Left cardiac atrium (tissue), 4 donors: Measurements from ENCODE around the gene CUX1. TPM values are rescaled to one million over a fixed set of nuclear protein-coding genes. Genes with fewer than 3 reads are reported as not detected.

Source experiments
- ATAC-seq, 2 donors: fragments of 200-7000 bp; cut with Tn5 transposase; one replicate each; pipeline ENCODE4 v1.9.1; 2020; ENCODE audit warnings: mild to moderate bottlenecking in 2 of 2, moderate library complexity in 2 of 2
- DNase-seq: peaks from one replicate; pipeline ENCODE4 v3.0.0-alpha.2; 2020
- intact Hi-C, 2 donors: fragments of 100-400 bp; cut with DNase I; formaldehyde crosslinking; loops; one replicate each; pipeline versions ENCODE4 v1.14.1 to v1.15.1; 2022 to 2023
- total RNA-seq, 2 donors: library from RNA; stranded (reverse); fragmentation: NEBNext Ultra II Directional; extraction: Animal tissue kit (Norgen Biotek cat#: 25700); gene quantifications; one replicate each; pipeline ENCODE4 v1.2.1, GENCODE V29; 2021
- donor health status: DM: no; HTN: yes; CAD: no.
- donor health status: DM: no; HTN: yes; CAD: no; lungs with severe emphysema.
- donor health status: DM: yes; HTN: yes; CAD: no.
- donor health status: Dilated cardiomyopathy.

The CUX1 gene
- total RNA-seq, 2 donors from 2014 or later = 81.6 to 108 TPM

GRCh38 chr7:101959342-101959741, 141.9 kb downstream of the CUX1 start:
- intact Hi-C loops = no loop called here
- no peak for ATAC-seq
- no peak for DNase-seq

DNA sequence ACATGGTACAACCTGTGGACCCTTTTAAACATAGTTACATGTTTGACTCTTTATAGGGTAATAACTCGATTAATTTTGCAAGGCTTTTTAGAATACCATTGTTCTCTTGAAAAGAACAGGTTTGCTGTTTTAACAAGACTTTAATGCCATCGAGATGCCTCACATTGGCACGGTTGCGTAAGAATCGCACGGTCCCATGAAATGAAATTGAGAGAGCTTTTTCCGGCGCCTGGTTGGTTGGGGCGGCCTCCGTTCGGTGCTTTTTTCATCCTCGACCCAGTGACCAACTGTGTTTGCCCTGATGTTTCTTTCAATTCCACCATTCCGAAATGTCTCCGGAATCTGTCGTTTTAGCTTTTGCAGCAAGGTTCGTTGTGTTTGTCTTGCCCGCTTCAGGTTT, 142.4 kb downstream of the CUX1 start:
- intact Hi-C loops = no loop called here
- ATAC-seq (no peak), DNase-seq (no peak)

- DNase-seq = no peak
- no peak for ATAC-seq
- intact Hi-C loops = no loop called here
Observed at GRCh38 chr7:101960323-101960722, 142.9 kb downstream of the CUX1 start.

GRCh38 chr7:101960985-101961708, 143.7 kb downstream of the CUX1 start:
- DNase-seq = no peak
- intact Hi-C loops = no loop called here
- no peak for ATAC-seq

- ATAC-seq (no peak), DNase-seq (no peak)
- intact Hi-C loops = no loop called here
Observed at GRCh38 chr7:101961811-101962210, 144.4 kb downstream of the CUX1 start.

GRCh38 chr7:101963693-101964092, 146.3 kb downstream of the CUX1 start:
- no peak for DNase-seq
- intact Hi-C loops = no loop called here

GRCh38 chr7:101964680-101965452, 147.4 kb downstream of the CUX1 start:
- DNase-seq (no peak), ATAC-seq (peak in 1 of 2 donors; percentile 51)

More at GRCh38 chr7:101963693-101964092, 146.3 kb downstream of the CUX1 start:
- ATAC-seq = no peak

DNA sequence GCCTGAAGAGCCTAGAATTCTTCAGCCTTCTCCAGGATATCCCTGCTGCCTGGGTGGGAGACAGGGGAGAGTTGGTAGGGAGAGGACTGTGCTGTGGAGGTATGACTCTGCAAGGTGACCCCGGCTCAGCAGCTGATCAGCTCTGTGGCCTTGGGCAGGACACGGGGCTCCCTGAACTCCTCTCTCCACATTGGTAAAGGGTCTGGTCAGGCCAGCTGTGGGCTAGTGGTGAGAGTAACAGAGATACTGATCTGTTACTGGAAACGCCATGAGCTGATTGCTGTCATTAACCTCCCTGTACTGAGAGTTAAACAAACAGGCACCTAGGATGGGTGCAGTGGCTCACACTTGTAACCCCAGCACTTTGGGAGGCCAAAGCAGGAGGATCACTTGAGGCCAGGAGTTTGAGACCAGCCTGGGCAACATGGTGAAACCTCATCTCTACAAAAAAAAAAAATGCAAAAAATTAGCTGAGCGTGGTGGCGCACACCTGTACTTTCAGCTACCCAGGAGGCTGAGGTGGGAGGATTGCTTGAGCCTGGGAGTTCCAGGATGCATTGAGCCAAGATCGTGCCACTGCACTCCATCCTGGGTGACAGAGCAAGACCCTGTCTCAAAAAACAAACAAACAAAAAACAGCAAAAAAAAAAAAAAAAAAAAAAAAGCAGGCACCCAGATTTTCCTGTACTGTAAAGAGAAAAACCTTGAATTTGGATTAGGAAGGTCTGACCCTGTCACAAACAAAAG, 151.5 kb downstream of the CUX1 start:
- ATAC-seq = no peak
- intact Hi-C loops = no loop called here

More at GRCh38 chr7:101964680-101965452, 147.4 kb downstream of the CUX1 start:
- intact Hi-C loops = no loop called here

DNA sequence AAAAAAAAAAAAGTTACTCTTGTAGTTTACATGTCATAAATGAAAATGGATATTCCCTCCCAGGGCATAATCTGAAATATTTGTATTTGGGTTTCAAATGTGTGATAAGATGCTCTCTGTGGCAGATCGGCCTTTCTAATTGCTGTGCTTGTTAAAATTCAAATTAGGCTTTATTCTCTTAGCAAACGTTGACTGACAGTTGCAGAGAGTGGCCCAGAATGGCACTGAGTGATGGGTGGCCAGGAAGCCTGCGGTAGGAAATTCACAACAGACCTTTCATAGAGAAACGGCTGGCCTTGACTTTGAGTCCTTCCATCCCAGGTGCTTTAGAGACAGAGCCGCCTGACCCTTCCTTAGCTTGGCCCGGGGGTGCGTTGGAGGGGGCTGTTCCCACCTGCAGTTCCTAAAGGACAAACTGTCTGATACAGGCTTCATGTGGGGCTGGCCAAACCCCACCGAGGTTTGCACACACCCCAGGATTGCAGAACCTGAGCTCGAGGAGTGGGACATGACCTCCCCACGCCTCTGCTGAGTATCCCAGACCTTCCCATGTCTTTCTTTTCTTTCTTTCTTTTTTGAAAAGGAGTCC, 152.7 kb downstream of the CUX1 start:
- no peak for ATAC-seq
- no peak for DNase-seq
- intact Hi-C loops = no loop called here

More for the DNA sequence above, 151.5 kb downstream of the CUX1 start:
- no peak for DNase-seq

DNA sequence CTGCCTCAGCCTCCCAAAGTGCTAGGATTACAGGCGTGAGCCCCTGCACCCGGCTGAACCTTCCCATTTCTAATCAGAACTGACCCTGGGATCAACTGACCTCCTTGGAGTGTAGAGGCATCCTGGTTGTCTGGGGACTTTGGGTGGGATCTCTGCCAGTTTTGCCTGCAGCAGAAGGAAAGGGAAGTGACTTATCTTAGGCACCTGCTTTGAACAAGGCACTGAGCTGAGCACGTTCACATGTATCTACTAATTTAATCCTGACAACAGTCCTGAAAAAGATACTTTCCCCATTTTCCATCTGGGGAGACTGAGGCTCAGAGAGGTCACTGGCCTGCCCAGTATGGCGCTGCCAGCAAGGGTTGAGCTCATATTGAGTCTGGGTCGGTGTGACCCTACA, 153.4 kb downstream of the CUX1 start:
- no peak for DNase-seq
- intact Hi-C loops = no loop called here
- ATAC-seq = no peak

GRCh38 chr7:101971457-101971856, 154.0 kb downstream of the CUX1 start:
- intact Hi-C loops = no loop called here
- DNase-seq (no peak), ATAC-seq (no peak)

DNA sequence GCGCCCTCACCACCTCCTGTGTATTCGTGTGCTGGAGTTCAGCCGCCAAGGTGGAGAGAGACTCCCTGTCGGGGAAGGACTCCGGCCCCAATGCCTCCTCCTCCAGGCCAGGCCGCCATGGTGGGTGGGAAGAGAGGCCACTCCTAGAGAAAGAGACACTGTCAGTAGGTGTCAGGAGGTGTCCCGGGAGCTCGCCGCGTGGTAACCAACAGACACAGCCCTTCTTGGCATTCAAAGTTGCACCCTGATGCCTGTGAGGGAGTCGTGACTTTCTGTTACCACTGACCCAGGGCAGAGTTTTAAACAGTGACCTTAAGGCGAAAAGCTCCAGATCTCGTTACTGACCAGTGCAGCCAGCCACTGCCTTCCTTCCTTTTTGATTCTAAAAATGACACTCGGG, 155.2 kb downstream of the CUX1 start:
- intact Hi-C loops = no loop called here
- no peak for DNase-seq
- peak; percentile 64 to 68 for ATAC-seq

DNA sequence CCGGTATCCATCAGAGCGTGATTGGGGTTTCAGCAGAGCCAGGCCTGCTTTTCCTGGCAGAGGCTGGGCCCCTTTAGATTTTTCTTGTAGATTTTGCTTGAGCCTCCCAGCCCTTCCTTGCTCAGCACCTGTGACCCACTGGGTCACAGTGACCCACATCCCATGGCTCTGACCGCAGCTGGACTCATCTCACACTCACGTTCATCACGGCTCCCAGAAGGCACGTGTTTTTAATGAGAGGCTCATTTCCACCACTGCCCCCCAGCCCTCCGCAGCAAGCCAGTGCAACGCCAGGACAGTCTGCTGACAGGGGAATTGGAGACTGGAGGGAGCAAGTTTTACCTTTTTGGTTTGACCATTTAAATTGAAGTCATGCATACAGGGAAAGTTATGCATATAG, 155.7 kb downstream of the CUX1 start:
- intact Hi-C loops = no loop called here
- ATAC-seq (peak in 1 of 2 donors; percentile 28), DNase-seq (no peak)

- intact Hi-C loops = no loop called here
- DNase-seq (no peak), ATAC-seq (no peak)
Observed at GRCh38 chr7:101974393-101974792, 157.0 kb downstream of the CUX1 start.

DNA sequence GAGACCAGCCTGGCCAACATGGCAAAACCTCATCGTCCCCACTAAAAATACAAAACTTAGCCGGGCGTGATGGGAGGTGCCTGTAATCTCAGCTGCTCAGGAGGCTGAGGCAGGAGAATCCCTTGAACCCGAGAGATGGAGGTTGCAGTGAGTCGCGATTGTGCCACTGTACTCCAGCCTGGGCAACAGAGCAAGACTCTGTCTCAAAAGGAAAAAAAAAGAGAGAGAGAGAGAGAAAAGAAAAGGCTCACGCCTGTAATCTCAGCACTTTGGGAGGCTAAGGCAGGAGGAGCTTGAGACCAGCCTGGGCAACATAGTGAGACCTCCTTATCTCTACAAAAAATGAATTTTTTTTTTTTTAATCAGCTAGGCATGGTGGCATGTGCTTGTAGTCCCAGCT, 157.6 kb downstream of the CUX1 start:
- DNase-seq (no peak), ATAC-seq (no peak)
- intact Hi-C loops = no loop called here

GRCh38 chr7:101976411-101976810, 159.0 kb downstream of the CUX1 start:
- intact Hi-C loops = no loop called here
- ATAC-seq (no peak), DNase-seq (no peak)

DNA sequence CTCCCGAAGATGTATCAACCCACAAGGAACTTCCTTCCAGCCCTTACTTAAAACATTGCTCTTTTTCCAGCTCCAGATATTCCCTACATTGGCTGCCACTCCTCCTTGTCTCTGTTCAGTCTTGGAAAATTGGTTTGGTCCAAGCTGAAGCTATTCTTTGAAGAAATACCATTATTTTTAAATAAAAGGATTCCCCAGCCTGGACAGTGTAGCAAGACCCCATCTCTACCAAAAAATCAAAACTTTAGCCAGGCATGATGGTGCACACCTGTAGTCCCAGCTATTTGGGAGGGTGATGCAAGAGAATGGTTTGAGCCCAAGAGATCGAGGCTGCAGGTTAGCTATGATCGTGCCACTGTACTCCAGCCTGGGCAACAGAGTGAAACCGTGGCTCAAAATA, 159.8 kb downstream of the CUX1 start:
- no peak for ATAC-seq
- DNase-seq = no peak
- intact Hi-C loops = no loop called here

DNA sequence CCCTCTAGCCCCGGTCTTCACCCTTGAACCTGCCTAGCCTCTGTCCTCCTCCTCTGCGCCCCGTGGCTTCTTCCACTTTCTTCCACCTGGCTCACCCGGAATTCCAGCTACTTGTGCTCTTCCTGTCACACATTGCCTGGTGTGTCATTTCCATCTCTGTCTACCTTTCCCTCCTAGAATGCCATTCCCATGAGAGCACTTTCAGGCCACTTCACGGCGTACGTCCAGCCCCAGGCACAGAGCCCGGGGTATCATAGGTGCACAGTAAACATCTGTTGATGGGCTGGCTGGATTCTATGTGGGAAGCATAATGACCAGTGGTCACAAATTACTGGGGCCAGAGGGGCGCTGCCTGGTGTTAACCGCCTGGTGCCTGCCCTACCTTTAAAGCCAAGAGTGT, 161.3 kb downstream of the CUX1 start:
- DNase-seq (no peak), ATAC-seq (no peak)
- intact Hi-C loops = no loop called here

- no peak for ATAC-seq
Observed at GRCh38 chr7:101983147-101983811, 165.9 kb downstream of the CUX1 start.

More at GRCh38 chr7:101983147-101983811, 165.9 kb downstream of the CUX1 start:
- DNase-seq = no peak
- intact Hi-C loops = no loop called here
